Lower lobe of right lung (tissue), 2 donors: Measurements from ENCODE around the gene AGBL1. TPM values are rescaled to one million over a fixed set of nuclear protein-coding genes. Genes with fewer than 3 reads are reported as not detected.

Experiments
- ATAC-seq, 2 donors: fragments of 200-7000 bp; cut with Tn5 transposase; one replicate each; pipeline ENCODE4 v1.9.1; 2020 to 2022; ENCODE audit warnings: mild to moderate bottlenecking in 2 of 2, moderate library complexity in 2 of 2
- DNase-seq: peaks from one replicate; pipeline ENCODE4 v3.0.0-alpha.2; 2020
- H3K27ac ChIP-seq: fragments of 200-600 bp; one replicate; pipeline ENCODE4 v1.8.0; 2022
- H3K27me3 ChIP-seq: fragments of 200-600 bp; one replicate; pipeline ENCODE4 v1.8.0; 2022; ENCODE audit warnings: low read depth
- H3K36me3 ChIP-seq: fragments of 200-600 bp; one replicate; pipeline ENCODE4 v1.8.0; 2022; ENCODE audit warnings: mild to moderate bottlenecking
- H3K4me1 ChIP-seq: fragments of 200-600 bp; one replicate; pipeline ENCODE4 v1.8.0; 2022
- H3K4me3 ChIP-seq: fragments of 200-600 bp; one replicate; pipeline ENCODE4 v1.8.0; 2022; ENCODE audit warnings: mild to moderate bottlenecking
- H3K9me3 ChIP-seq: fragments of 200-600 bp; one replicate; pipeline ENCODE4 v1.8.0; 2022
- intact Hi-C: fragments of 100-400 bp; cut with DNase I; formaldehyde crosslinking; loops from one replicate; pipeline ENCODE4 v1.11.0; 2022
- total RNA-seq: library from RNA; stranded (reverse); fragmentation: NEBNext Ultra II Directional; extraction: Animal tissue kit (Norgen Biotek cat#: 25700); gene quantifications from one replicate; pipeline ENCODE4 v1.2.1, GENCODE V29; 2021
- TF ChIP-seq, protein P1 (sequence below): fragments of 200-600 bp; IDR thresholded peaks from one replicate; pipeline ENCODE4 v1.8.0; 2022; ENCODE audit warnings: antibody characterized with exemption, mild to moderate bottlenecking
- donor health status: DM: no; HTN: yes; CAD: no; lungs with severe emphysema.

The AGBL1 gene
- total RNA-seq, 1 donor from 2014 or later, result 12.0 TPM

DNA sequence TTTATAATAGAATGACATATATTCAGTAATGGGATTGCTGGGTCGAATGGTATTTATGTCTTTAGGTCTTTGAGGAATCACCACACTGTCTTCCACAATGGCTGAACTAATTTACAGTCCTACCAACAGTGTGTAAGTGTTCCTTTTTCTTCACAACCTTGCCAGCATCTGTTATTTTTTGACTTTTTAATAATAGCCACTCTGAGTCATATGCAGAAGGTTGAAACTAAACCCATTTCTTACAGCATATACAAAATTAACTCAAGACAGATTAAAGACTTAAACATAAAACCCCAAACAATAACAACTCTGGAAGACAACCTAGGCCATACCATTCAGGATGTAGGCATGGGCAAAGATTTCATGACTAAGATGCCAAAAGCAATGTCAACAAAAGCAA lies 671.4 kb downstream of the AGBL1 start:
- DNase-seq (no peak), ATAC-seq (no peak)
- no peaks in the 10 kb centered on the region for H3K27me3 ChIP-seq
- no peaks in the 10 kb centered on the region for H3K4me1 ChIP-seq
- H3K36me3 ChIP-seq, result no peaks in the 10 kb centered on the region
- TF ChIP-seq, protein P1, sequence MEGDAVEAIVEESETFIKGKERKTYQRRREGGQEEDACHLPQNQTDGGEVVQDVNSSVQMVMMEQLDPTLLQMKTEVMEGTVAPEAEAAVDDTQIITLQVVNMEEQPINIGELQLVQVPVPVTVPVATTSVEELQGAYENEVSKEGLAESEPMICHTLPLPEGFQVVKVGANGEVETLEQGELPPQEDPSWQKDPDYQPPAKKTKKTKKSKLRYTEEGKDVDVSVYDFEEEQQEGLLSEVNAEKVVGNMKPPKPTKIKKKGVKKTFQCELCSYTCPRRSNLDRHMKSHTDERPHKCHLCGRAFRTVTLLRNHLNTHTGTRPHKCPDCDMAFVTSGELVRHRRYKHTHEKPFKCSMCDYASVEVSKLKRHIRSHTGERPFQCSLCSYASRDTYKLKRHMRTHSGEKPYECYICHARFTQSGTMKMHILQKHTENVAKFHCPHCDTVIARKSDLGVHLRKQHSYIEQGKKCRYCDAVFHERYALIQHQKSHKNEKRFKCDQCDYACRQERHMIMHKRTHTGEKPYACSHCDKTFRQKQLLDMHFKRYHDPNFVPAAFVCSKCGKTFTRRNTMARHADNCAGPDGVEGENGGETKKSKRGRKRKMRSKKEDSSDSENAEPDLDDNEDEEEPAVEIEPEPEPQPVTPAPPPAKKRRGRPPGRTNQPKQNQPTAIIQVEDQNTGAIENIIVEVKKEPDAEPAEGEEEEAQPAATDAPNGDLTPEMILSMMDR, result no peak
- no peaks in the 10 kb centered on the region for H3K9me3 ChIP-seq
- no peak overlapping the region for H3K4me3 ChIP-seq
- intact Hi-C loops, result no loop called here
- no peak overlapping the region for H3K27ac ChIP-seq

DNA sequence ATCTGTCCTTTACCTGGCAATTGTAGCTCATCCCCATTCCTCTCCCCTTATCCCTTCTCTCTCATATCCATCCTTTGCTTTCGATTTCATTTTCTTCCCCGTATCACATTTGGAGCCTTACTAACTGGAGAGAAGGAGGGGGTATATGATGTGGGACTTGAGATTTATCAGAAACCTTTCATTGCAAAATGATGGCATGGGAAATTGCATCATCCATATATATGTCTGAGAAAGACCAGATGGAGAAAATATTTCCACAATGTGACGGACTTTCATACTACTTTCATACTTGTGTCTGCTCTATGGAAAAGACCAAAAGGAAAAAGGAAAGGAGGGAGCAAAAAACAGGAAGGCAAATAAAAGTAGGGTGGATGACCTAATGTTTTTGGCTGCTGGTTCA lies 675.2 kb downstream of the AGBL1 start:
- Histone ChIP-seq H3K4me1 (no peaks in the 10 kb centered on the region), H3K4me3 (no peak overlapping the region), H3K27ac (no peak overlapping the region), H3K27me3 (no peaks in the 10 kb centered on the region), H3K9me3 (no peaks in the 10 kb centered on the region), H3K36me3 (no peaks in the 10 kb centered on the region)
- DNase-seq, result no peak
- ATAC-seq, result no peak
- TF ChIP-seq, protein P1, result no peak
- intact Hi-C loops, result no loop called here

DNA sequence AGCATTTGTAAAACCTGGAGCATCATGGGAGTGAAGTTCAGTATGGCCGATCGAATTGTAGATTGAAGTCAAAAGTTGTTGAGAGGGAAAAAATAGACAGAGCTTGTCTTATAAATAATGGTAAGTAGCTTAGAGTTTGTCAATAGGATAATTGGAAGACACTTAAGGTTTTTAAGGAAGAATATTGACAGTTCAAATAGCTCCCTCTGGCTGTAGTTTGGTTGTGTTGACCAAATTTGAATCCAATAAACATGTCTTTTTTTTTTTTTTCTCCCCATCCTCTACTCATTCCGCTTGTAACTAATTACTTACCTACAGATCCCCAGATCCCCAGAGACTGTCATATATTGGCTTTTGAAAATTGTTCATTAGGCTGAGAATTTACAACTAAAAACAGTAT lies 677.0 kb downstream of the AGBL1 start:
- intact Hi-C loops, result no loop called here
- Histone ChIP-seq H3K36me3 (no peaks in the 10 kb centered on the region), H3K27me3 (no peaks in the 10 kb centered on the region), H3K9me3 (no peaks in the 10 kb centered on the region), H3K27ac (no peak overlapping the region), H3K4me1 (no peaks in the 10 kb centered on the region), H3K4me3 (no peak overlapping the region)
- TF ChIP-seq, protein P1, result no peak
- DNase-seq, result no peak
- ATAC-seq, result no peak

DNA sequence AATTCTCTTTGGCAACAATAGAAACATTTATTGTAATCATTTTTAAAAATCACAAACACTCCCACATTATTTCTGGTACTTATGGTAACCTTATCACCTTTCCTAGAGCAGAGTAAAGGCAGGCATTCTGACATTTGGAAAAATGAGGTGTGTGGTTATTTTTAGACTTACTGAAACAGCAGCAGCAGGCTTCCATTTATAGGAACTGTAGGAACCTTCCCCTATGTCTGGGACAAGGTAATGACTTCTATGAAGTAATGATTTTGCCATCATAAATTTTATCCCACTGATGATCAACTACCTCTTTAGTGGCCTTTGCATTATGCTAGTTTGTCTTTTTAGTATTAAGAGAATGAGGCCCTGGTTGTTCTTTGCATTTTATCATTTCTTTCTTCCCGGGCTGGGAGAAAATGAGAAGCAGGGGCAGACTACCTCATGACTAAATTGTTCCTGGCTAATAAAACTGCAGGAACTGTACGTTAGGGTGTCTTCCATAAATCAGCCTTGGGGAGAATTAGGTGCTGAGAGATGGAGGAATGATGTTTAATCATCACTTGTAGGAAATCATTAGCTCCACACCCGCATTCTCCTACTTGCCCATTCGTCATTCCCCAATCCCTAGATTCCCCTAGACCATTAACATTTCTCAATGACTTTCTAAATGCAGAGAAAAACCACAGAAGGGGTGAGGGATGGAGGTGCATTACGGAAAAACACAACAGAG lies 680.3 kb downstream of the AGBL1 start:
- intact Hi-C loops, result no loop called here

DNA sequence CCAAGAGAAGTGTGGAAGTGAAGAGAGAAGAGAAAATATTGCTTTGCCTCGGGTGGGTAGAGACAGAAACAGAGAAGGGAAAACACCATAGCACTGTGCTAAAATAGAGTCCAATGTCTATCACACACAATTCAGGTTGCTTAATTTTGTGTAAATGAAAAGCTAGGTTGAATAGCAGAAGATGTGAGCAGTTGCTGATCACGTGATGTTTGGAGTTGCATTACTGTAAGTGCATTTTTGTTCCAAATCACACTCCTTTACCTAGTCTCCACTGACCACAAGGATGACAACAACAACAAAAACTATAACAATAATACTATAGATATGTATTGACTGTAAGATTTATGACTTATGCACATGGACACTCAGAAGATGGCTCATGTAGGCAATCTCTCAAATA lies 683.2 kb downstream of the AGBL1 start:
- no peak overlapping the region for H3K4me3 ChIP-seq

More for the DNA sequence above, 680.3 kb downstream of the AGBL1 start:
- DNase-seq (no peak), ATAC-seq (no peak)
- no peaks in the 10 kb centered on the region for H3K36me3 ChIP-seq
- no peaks in the 10 kb centered on the region for H3K4me1 ChIP-seq
- H3K9me3 ChIP-seq, result no peaks in the 10 kb centered on the region
- H3K27me3 ChIP-seq, result no peaks in the 10 kb centered on the region
- no peak overlapping the region for H3K4me3 ChIP-seq
- no peak overlapping the region for H3K27ac ChIP-seq
- TF ChIP-seq, protein P1, result no peak

More for the DNA sequence above, 683.2 kb downstream of the AGBL1 start:
- Histone ChIP-seq H3K36me3 (no peaks in the 10 kb centered on the region), H3K4me1 (no peaks in the 10 kb centered on the region), H3K27me3 (no peaks in the 10 kb centered on the region), H3K27ac (no peak overlapping the region), H3K9me3 (no peaks in the 10 kb centered on the region)
- DNase-seq (no peak), ATAC-seq (no peak)
- intact Hi-C loops, result no loop called here
- TF ChIP-seq, protein P1, result no peak
